ENCODE results near the gene KLC3.

The KLC3 gene

GRCh38 chr19:45314708-45315245 lies 25.8 kb upstream of the KLC3 start:
- TF ChIP-seq, protein P1, sequence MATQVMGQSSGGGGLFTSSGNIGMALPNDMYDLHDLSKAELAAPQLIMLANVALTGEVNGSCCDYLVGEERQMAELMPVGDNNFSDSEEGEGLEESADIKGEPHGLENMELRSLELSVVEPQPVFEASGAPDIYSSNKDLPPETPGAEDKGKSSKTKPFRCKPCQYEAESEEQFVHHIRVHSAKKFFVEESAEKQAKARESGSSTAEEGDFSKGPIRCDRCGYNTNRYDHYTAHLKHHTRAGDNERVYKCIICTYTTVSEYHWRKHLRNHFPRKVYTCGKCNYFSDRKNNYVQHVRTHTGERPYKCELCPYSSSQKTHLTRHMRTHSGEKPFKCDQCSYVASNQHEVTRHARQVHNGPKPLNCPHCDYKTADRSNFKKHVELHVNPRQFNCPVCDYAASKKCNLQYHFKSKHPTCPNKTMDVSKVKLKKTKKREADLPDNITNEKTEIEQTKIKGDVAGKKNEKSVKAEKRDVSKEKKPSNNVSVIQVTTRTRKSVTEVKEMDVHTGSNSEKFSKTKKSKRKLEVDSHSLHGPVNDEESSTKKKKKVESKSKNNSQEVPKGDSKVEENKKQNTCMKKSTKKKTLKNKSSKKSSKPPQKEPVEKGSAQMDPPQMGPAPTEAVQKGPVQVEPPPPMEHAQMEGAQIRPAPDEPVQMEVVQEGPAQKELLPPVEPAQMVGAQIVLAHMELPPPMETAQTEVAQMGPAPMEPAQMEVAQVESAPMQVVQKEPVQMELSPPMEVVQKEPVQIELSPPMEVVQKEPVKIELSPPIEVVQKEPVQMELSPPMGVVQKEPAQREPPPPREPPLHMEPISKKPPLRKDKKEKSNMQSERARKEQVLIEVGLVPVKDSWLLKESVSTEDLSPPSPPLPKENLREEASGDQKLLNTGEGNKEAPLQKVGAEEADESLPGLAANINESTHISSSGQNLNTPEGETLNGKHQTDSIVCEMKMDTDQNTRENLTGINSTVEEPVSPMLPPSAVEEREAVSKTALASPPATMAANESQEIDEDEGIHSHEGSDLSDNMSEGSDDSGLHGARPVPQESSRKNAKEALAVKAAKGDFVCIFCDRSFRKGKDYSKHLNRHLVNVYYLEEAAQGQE (IDR thresholded peaks at IDR 0.05; ENCODE audit: insufficient read depth in 1 of 2, low read depth in 2 of 2, low read length in 2 of 2), result no peak
- TF ChIP-seq SIN3A (IDR thresholded peaks at IDR 0.05; ENCODE audit: borderline replicate concordance, insufficient read depth, low read length) (no peak), FOXP2 (optimal IDR thresholded peaks at IDR 0.05; ENCODE audit: borderline replicate concordance, extremely low read depth, extremely low read length, insufficient read depth) (no peak), POLR2AphosphoS5 (IDR thresholded peaks at IDR 0.05; ENCODE audit: low read depth, low read length) (no peak), TAF1 (IDR thresholded peaks at IDR 0.05; ENCODE audit: borderline replicate concordance, insufficient read depth, low read length) (no peak)

- no peak for TF ChIP-seq POLR2AphosphoS5 (IDR thresholded peaks at IDR 0.05; ENCODE audit: low read depth, low read length)
- no peak for TF ChIP-seq FOXP2 (optimal IDR thresholded peaks at IDR 0.05; ENCODE audit: borderline replicate concordance, extremely low read depth, extremely low read length, insufficient read depth)
Observed at GRCh38 chr19:45315304-45315703, 25.2 kb upstream of the KLC3 start.

- TF ChIP-seq, protein P1 (IDR thresholded peaks at IDR 0.05; ENCODE audit: insufficient read depth in 1 of 2, low read depth in 2 of 2, low read length in 2 of 2), result no peak
- TF ChIP-seq SIN3A (IDR thresholded peaks at IDR 0.05; ENCODE audit: borderline replicate concordance, insufficient read depth, low read length) (no peak), TAF1 (IDR thresholded peaks at IDR 0.05; ENCODE audit: borderline replicate concordance, insufficient read depth, low read length) (no peak), POLR2AphosphoS5 (IDR thresholded peaks at IDR 0.05; ENCODE audit: low read depth, low read length) (no peak), FOXP2 (optimal IDR thresholded peaks at IDR 0.05; ENCODE audit: borderline replicate concordance, extremely low read depth, extremely low read length, insufficient read depth) (no peak)
Observed at GRCh38 chr19:45320997-45321775, 19.4 kb upstream of the KLC3 start.

- TF ChIP-seq TAF1 (IDR thresholded peaks at IDR 0.05; ENCODE audit: borderline replicate concordance, insufficient read depth, low read length) (no peak), SIN3A (IDR thresholded peaks at IDR 0.05; ENCODE audit: borderline replicate concordance, insufficient read depth, low read length) (no peak), FOXP2 (optimal IDR thresholded peaks at IDR 0.05; ENCODE audit: borderline replicate concordance, extremely low read depth, extremely low read length, insufficient read depth) (no peak), POLR2AphosphoS5 (IDR thresholded peaks at IDR 0.05; ENCODE audit: low read depth, low read length) (no peak)
- TF ChIP-seq, protein P1 (IDR thresholded peaks at IDR 0.05; ENCODE audit: insufficient read depth in 1 of 2, low read depth in 2 of 2, low read length in 2 of 2), result no peak
Observed at GRCh38 chr19:45321848-45322247, 18.7 kb upstream of the KLC3 start.

GRCh38 chr19:45322311-45322710 lies 18.2 kb upstream of the KLC3 start:
- no peak for TF ChIP-seq POLR2AphosphoS5 (IDR thresholded peaks at IDR 0.05; ENCODE audit: low read depth, low read length)

DNA sequence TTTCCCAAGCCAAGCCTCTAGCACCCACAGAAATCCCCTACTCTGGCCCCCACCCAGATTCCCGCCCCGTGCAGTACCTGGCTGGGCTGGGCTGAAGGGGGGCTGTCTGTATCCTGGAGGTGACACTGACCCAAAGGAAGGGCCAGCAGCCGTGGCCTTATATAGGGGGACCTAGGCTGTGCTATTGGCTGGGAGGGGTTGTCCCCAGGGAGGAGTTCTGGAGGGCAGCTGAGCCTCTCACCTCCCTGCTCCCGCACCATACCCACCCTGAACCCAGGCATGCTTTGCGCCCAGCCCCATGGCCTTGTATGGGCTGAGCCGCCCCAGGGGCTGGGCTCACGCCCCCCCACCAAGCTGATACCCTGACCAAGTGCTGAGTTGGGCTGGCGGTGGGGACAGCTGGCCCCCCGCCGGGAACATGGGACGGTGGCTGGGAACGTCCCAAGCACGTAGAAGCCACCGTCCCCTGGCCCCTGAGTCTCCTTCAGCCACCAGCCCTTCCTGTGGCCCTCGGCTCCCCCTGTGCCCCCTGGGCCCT lies 17.7 kb upstream of the KLC3 start, which contains the start of gene CKM:
Gene CKM, minus strand, starts transcription at position 132 of the 538 bp plus-strand sequence. CDS start 3,162 bp downstream, outside the sequence.
- TF ChIP-seq SIN3A (IDR thresholded peaks at IDR 0.05; ENCODE audit: borderline replicate concordance, insufficient read depth, low read length) (no peak), TAF1 (IDR thresholded peaks at IDR 0.05; ENCODE audit: borderline replicate concordance, insufficient read depth, low read length) (no peak), POLR2AphosphoS5 (IDR thresholded peaks at IDR 0.05; ENCODE audit: low read depth, low read length) (no peak), FOXP2 (optimal IDR thresholded peaks at IDR 0.05; ENCODE audit: borderline replicate concordance, extremely low read depth, extremely low read length, insufficient read depth) (no peak)
- TF ChIP-seq, protein P1 (IDR thresholded peaks at IDR 0.05; ENCODE audit: insufficient read depth in 1 of 2, low read depth in 2 of 2, low read length in 2 of 2), result no peak

All from PFSK-1 (cell line).